ENCODE measurements around the gene GLYR1.

DNA sequence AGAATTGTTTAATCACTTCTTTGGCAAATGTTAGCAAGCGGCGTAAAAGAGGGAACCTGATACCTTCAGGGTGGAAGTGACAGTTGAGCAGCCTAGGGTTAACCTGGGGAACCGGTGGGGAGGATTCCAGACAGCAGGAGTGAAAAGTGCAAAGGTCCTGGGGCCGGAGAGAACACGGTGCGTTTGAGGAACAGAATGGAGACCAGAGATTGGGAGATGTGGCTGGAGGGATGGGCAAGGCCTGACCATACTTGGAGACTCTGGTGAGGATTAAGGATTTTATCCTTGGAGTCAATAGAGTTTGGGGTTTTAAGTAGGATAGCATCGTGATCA lies 77.8 kb downstream of the GLYR1 start:
- no peak for TF ChIP-seq GATA2 (IDR thresholded peaks at IDR 0.05; ENCODE audit: low read depth, low read length)
- TF ChIP-seq GATA3 (IDR thresholded peaks at IDR 0.05; ENCODE audit: low read depth, low read length): no peak

All from SH-SY5Y (cell line).